ENCODE measurements around the gene PFDN6. TPM values are rescaled to one million over a fixed set of nuclear protein-coding genes. Genes with fewer than 3 reads are reported as not detected.
A peak's percentile ranks its signal among the peaks of the same experiment; 100 is the strongest.

PFDN6 gene
- total RNA-seq, 1 donor from 2014 or later = 39.9 TPM

DNA sequence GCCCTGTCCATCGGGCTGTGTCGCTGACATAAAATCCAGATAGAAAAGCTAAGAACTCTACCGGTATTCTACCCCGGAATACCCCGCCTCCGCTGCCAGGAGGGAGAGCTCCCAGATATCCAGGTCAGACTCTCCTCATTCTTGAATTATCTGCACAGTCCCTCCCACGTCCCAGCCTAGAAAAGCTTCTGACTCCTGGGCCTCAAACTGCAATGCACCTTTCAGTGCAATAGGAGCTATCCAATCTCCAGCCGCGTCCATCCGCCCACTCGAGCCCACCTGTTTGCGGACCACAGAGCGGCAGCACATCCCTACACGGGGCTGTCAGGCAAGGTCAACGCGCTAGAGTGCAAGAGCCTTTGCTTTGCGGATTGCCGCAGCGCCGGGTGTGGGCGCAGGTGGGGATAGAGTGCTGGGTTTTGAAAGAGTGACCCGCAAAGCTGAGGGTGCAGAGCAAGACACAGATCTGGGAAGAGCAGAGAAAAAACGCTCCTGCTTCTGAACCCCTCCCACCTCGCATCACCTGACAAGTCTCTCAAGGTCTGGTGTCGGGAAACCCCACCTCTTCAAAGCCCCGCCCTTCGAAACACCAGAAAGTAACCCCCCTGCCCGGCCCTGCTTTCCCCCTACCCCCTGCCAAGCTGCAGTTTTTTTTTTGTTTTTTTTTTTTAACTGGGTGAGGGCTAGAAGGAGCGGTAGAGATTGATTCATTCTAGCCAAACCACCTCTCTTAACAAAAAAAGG, 23.1 kb downstream of the PFDN6 start:
- no peaks in the 10 kb centered on the region for H3K27me3 Mint-ChIP-seq (ENCODE audit: low read depth)
- H3K36me3 Mint-ChIP-seq = peaks cover 6% of the 10 kb centered on the region
- H3K4me3 Mint-ChIP-seq = peak overlapping the region; percentile 94
- no peaks in the 10 kb centered on the region for H3K9me3 Mint-ChIP-seq
- H3K27ac Mint-ChIP-seq = peak overlapping the region; percentile 98
- TF ChIP-seq, protein P1, sequence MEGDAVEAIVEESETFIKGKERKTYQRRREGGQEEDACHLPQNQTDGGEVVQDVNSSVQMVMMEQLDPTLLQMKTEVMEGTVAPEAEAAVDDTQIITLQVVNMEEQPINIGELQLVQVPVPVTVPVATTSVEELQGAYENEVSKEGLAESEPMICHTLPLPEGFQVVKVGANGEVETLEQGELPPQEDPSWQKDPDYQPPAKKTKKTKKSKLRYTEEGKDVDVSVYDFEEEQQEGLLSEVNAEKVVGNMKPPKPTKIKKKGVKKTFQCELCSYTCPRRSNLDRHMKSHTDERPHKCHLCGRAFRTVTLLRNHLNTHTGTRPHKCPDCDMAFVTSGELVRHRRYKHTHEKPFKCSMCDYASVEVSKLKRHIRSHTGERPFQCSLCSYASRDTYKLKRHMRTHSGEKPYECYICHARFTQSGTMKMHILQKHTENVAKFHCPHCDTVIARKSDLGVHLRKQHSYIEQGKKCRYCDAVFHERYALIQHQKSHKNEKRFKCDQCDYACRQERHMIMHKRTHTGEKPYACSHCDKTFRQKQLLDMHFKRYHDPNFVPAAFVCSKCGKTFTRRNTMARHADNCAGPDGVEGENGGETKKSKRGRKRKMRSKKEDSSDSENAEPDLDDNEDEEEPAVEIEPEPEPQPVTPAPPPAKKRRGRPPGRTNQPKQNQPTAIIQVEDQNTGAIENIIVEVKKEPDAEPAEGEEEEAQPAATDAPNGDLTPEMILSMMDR (IDR thresholded peaks at IDR 0.05; ENCODE audit: unreplicated experiment) = no peak
- peaks cover 40% of the 10 kb centered on the region for H3K4me1 Mint-ChIP-seq
- DNase-seq (ENCODE audit: low spot score in 2 of 2, unreplicated experiment in 2 of 2) = peak in 1 of 2 experiments; percentile 58

DNA sequence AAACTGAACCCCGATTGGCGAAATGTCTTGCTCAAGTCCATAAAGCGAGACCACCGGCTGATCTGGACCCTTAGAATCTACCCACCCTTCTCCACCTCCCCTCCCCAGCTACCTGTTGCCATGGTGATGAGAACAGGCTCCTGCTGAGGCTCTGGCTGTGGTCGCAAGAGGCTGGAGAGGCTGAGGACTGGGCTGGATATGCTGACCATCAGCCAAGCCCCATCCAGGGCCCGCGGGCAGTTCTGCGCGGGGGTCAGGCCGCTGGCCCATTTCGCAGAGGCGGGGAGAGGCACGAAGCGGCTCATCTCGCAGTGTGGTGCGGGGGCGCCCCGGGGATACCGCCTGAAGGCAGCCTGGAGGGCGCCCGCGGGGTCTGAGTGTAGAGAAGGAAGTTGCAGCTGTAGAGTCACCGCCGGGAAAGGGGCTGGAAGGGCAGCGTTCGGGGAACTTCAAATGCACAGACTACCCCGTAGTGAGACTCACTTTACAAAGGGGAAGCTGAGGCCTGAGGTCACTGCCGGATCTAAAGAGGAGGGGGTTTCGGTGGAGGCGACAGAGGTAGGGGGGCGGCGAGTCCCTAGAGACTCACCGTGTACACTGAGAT, 23.8 kb downstream of the PFDN6 start:
- H3K27ac Mint-ChIP-seq = peak overlapping the region; percentile 98
- peaks cover 6% of the 10 kb centered on the region for H3K36me3 Mint-ChIP-seq
- TF ChIP-seq, protein P1 (IDR thresholded peaks at IDR 0.05; ENCODE audit: unreplicated experiment) = no peak
- peak in 1 of 2 experiments; percentile 64 for DNase-seq (ENCODE audit: low spot score in 2 of 2, unreplicated experiment in 2 of 2)
- H3K9me3 Mint-ChIP-seq = no peaks in the 10 kb centered on the region
- peaks cover 45% of the 10 kb centered on the region for H3K4me1 Mint-ChIP-seq
- H3K27me3 Mint-ChIP-seq (ENCODE audit: low read depth) = no peaks in the 10 kb centered on the region
- peak overlapping the region; percentile 94 for H3K4me3 Mint-ChIP-seq

DNA sequence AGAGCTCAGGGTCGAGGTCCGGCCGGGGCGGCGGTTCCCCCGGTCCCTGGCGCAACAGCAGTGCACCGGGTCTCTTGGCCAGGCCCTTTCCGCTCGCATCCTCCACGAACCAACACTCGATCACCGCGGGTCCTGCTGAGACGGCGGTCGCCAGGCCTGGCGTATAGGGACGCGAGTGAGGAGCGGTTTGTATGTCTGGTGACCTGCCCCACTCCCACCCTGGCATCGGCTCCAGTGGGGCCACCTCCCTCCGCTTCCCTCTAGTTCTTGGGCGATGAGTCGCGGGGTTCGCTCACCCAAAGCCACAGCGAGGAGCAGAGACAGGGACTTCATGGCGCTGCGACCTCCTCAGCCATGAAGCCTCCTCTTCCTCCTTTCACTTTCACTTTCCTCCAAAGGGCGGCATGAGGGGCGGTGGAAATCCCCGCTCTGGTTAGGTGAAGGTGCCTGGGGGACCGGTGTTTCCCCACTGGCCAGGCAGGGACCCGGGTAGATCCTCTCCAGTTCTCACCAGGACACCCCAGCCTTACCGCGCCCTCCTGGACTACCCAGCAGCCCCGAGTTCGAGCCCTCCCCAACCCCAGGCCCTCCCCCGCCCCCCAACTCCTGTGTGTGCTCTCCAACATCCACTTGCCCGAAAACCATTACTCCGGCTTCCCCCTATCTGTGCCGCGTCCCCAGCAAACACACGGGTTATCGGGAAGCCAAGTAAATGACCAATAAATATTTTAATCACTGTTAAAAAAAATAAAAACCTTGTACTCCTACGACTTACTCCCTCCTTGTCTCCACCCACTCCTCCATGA, 24.5 kb downstream of the PFDN6 start, which contains the start of gene TAPBP:
TSS of gene TAPBP (minus strand) at position 370 of the 806 bp plus-strand sequence. CDS start at position 333, 37 bp downstream.
- DNase-seq (ENCODE audit: low spot score in 2 of 2, unreplicated experiment in 2 of 2) = peak in 1 of 2 experiments; percentile 73
- H3K36me3 Mint-ChIP-seq = peaks cover 6% of the 10 kb centered on the region

DNA sequence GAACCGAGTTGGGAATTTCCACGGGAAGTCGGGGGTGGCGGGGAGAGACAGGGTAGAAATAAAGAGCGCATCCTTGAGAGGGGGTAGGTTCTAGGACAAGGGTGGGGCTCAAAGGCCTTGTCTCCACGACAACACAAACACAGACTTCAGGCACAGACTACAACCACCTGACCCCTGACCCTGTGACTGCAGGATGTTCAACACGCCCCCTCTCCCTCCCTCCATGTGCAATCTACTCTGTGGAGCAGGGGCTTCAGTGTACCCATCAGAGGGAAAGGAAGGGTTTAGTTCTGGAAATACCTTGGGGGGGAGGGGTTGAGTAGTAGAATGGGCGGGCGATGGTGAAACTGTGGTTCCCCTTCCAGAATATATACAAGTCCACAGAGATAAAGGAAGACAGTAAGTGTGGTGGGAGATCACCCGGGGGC, 25.1 kb downstream of the PFDN6 start:
- H3K27me3 Mint-ChIP-seq (ENCODE audit: low read depth) = no peaks in the 10 kb centered on the region
- peak overlapping the region; percentile 94 for H3K4me3 Mint-ChIP-seq
- TF ChIP-seq, protein P1 (IDR thresholded peaks at IDR 0.05; ENCODE audit: unreplicated experiment) = no peak
- no peaks in the 10 kb centered on the region for H3K9me3 Mint-ChIP-seq
- peak overlapping the region; percentile 98 for H3K27ac Mint-ChIP-seq
- peaks cover 10% of the 10 kb centered on the region for H3K36me3 Mint-ChIP-seq
- peak in 1 of 2 experiments; percentile 42 for DNase-seq (ENCODE audit: low spot score in 2 of 2, unreplicated experiment in 2 of 2)
- H3K4me1 Mint-ChIP-seq = peaks cover 55% of the 10 kb centered on the region

More for the DNA sequence above, 24.5 kb downstream of the PFDN6 start, which contains the start of gene TAPBP:
- H3K9me3 Mint-ChIP-seq = no peaks in the 10 kb centered on the region
- no peaks in the 10 kb centered on the region for H3K27me3 Mint-ChIP-seq (ENCODE audit: low read depth)
- H3K4me1 Mint-ChIP-seq = peaks cover 51% of the 10 kb centered on the region
- TF ChIP-seq, protein P1 (IDR thresholded peaks at IDR 0.05; ENCODE audit: unreplicated experiment) = no peak
- H3K4me3 Mint-ChIP-seq = peak within 1 kb of the TSS; percentile 94
- H3K27ac Mint-ChIP-seq = peak within 1 kb of the TSS; percentile 98

DNA sequence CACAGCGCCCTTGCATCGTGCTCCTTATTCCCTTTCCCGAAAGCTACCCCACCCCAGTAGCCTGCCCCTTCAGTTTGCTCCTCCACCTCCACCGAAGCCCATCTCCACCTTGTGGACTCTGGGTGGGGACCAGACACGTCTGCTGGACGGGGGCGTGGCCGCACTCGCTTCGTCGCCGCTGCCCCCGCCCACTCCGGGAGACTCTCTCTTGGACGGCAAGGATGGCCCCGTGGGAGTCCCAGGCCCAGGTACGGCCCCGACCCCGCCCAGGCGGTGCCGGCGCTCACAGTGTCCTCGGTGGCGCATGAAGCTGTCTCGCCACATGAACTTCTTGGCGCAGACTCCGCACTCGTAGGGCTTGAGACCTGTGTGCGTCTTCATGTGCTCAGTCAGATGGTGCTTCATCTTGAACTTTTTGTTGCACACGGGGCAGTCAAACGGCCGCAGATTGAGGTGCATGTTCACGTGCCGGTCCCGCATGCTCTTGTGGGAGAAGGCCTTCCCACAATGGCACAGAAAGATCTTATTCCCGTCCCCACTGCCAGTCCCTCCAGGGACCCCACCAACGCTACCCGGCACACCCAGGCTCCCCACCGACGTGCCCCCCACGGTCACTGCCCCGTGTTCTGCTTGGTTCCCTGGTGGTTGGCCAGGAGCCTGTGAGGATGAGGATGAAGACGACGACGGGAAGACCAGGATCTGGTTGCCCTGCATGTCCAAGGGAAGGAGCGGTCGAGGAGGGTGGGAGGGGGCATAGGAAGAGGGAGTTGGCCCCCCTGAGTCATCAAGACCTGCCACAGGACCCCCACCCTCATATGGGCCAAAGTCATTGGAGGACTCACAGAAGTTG, 25.8 kb downstream of the PFDN6 start:
- peaks cover 16% of the 10 kb centered on the region for H3K36me3 Mint-ChIP-seq
- peak overlapping the region; percentile 94 for H3K4me3 Mint-ChIP-seq
- peaks cover 60% of the 10 kb centered on the region for H3K4me1 Mint-ChIP-seq
- peak overlapping the region; percentile 98 for H3K27ac Mint-ChIP-seq
- no peaks in the 10 kb centered on the region for H3K9me3 Mint-ChIP-seq
- H3K27me3 Mint-ChIP-seq (ENCODE audit: low read depth) = no peaks in the 10 kb centered on the region
- TF ChIP-seq, protein P1 (IDR thresholded peaks at IDR 0.05; ENCODE audit: unreplicated experiment) = no peak
- no peak for DNase-seq (ENCODE audit: low spot score in 2 of 2, unreplicated experiment in 2 of 2)
